Sigmoid colon (tissue), 7 donors: ENCODE measurements around the gene IGFBPL1. TPM values are rescaled to one million over a fixed set of nuclear protein-coding genes. Genes with fewer than 3 reads are reported as not detected.

Source experiments
- DNase-seq: peaks from one replicate; pipeline ENCODE4 v3.0.0-alpha.2; 2019
- H3K27ac ChIP-seq, 4 donors: fragments of 200-600 bp; sonication (generic); one replicate each; pipeline ENCODE4 v1.5.1; 2016 to 2019; ENCODE audit warnings: mild to moderate bottlenecking in 1 of 4
- H3K27me3 ChIP-seq, 3 donors: fragments of 200-600 bp; sonication (generic); one replicate each; pipeline ENCODE4 v1.5.1; 2019; ENCODE audit warnings: mild to moderate bottlenecking in 1 of 3
- H3K36me3 ChIP-seq, 4 donors: fragments of 200-600 bp; sonication (generic); one replicate each; pipeline ENCODE4 v1.5.1; 2016 to 2019
- H3K4me1 ChIP-seq, 4 donors: fragments of 200-600 bp; sonication (generic); one replicate each; pipeline ENCODE4 v1.5.1; 2017 to 2019
- H3K4me3 ChIP-seq, 4 donors: fragments of 200-600 bp; sonication (generic); one replicate each; pipeline ENCODE4 v1.5.1; 2017 to 2019; ENCODE audit warnings: mild to moderate bottlenecking in 2 of 4, moderate library complexity in 1 of 4
- H3K9me3 ChIP-seq, 4 donors: fragments of 200-600 bp in 3 of 4; sonication (generic) in 3 of 4; one replicate each; pipeline versions ENCODE4 v1.5.1 to v1.6.1; 2013 to 2019
- CTCF ChIP-seq, 4 experiments: fragments of 450-650 bp in 3 of 4; fragments of 200-600 bp in 1 of 4; IDR thresholded peaks; one replicate each; pipeline ENCODE4 v1.5.1; 2016 to 2019; ENCODE audit warnings: antibody characterized with exemption in 4 of 4, mild to moderate bottlenecking in 3 of 4, moderate library complexity in 2 of 4
- EP300 ChIP-seq, 4 donors: sonication (generic); formaldehyde crosslinking; IDR thresholded peaks; one replicate each; pipeline ENCODE4 v1.6.1; 2017; ENCODE audit warnings: antibody characterized with exemption in 4 of 4
- POLR2A ChIP-seq, 2 donors: fragments of 450-650 bp; IDR thresholded peaks; one replicate each; pipeline ENCODE4 v1.6.1; 2016; ENCODE audit warnings: antibody characterized with exemption in 2 of 2, mild to moderate bottlenecking in 2 of 2, moderate library complexity in 2 of 2
- POLR2AphosphoS5 ChIP-seq, 4 donors: sonication (generic); formaldehyde crosslinking; IDR thresholded peaks; one replicate each; pipeline ENCODE4 v1.6.1; 2017; ENCODE audit warnings: antibody characterized with exemption in 4 of 4
- WGBS, 2 donors: extraction: QIAGEN DNeasy Blood & Tissue Kit; methylation state at CpG; one replicate each; pipeline ENCODE4 v1.1.7; 2013; 5-methylcytosine and 5-hydroxymethylcytosine counted together
- intact Hi-C: fragments of 100-400 bp; cut with DNase I; formaldehyde crosslinking; loops from one replicate; pipeline ENCODE4 v1.15.1; 2023
- polyA plus RNA-seq, 3 donors: library from polyadenylated mRNA; stranded (reverse); fragments of 200-250 nt; gene quantifications; one replicate each; pipeline ENCODE4 v1.2.3, GENCODE V29; 2013
- total RNA-seq, 4 donors: library from RNA; depleted of rRNA; stranded (reverse); fragments of >200 nt; gene quantifications; one replicate each; pipeline ENCODE4 v1.1.0, GENCODE V29; 2016
- donor health status: healthy with polysubstance abuse.
- donor health status: Bipolar disorder and iron deficiency.
- donor health status: healthy.

IGFBPL1 gene
- total and polyA plus RNA-seq, 7 donors, result 0.23 to 2.2 (median 0.87) TPM; not detected in 3

- peaks cover 0 to 17% (median 9%) of the 10 kb centered on the region in 4 donors for H3K4me1 ChIP-seq
- DNase-seq, result no peak
- 79 to 84% methylated on average over 2 of the region's 2 CpGs for WGBS, 2 donors
- intact Hi-C loops, result loop anchor here (10.0 kb wide), 1 partner anchor 614 kb away; the partner anchor contains the start of gene TRMT10B
- TF ChIP-seq CTCF (IDR thresholded peaks at IDR 0.05) (no peak), EP300 (IDR thresholded peaks at IDR 0.05) (no peak), POLR2A (IDR thresholded peaks at IDR 0.05) (no peak), POLR2AphosphoS5 (IDR thresholded peaks at IDR 0.05) (no peak)
- no peaks in the 10 kb centered on the region for H3K9me3 ChIP-seq
- no peaks in the 10 kb centered on the region for H3K27me3 ChIP-seq
- no peaks in the 10 kb centered on the region for H3K36me3 ChIP-seq
- no peak overlapping the region for H3K4me3 ChIP-seq
- no peak overlapping the region for H3K27ac ChIP-seq
Observed at GRCh38 chr9:38368731-38369130, 55.5 kb downstream of the IGFBPL1 start.

- intact Hi-C loops, result loop anchor here (10.0 kb wide), 1 partner anchor 613 kb away; the partner anchor contains the start of gene TRMT10B
- Histone ChIP-seq H3K36me3 (no peaks in the 10 kb centered on the region), H3K27ac (no peak overlapping the region), H3K9me3 (no peaks in the 10 kb centered on the region), H3K4me3 (no peak overlapping the region), H3K27me3 (no peaks in the 10 kb centered on the region), H3K4me1 (peaks cover 0 to 15% (median 11%) of the 10 kb centered on the region in 4 donors)
- no peak for DNase-seq
- TF ChIP-seq CTCF (IDR thresholded peaks at IDR 0.05), result no peak
- TF ChIP-seq POLR2A (IDR thresholded peaks at IDR 0.05), result no peak
- TF ChIP-seq POLR2AphosphoS5 (IDR thresholded peaks at IDR 0.05), result no peak
- TF ChIP-seq EP300 (IDR thresholded peaks at IDR 0.05), result no peak
Observed at GRCh38 chr9:38367898-38368297, 56.4 kb downstream of the IGFBPL1 start.

- WGBS, 2 donors, result 61 to 85% methylated on average over 5 of the region's 5 CpGs
- no peaks in the 10 kb centered on the region for H3K9me3 ChIP-seq
- peak overlapping the region in 1 of 4 donors; percentile 21 for H3K4me3 ChIP-seq
- DNase-seq, result no peak
- intact Hi-C loops, result loop anchor here (1.0 to 10.0 kb wide), 5 partner anchors 201 to 609 kb away; partner anchors contain the start of genes SLC25A51 and TRMT10B
- TF ChIP-seq POLR2A (IDR thresholded peaks at IDR 0.05) (no peak), EP300 (IDR thresholded peaks at IDR 0.05) (no peak), CTCF (IDR thresholded peaks at IDR 0.05) (no peak), POLR2AphosphoS5 (IDR thresholded peaks at IDR 0.05) (no peak)
- H3K27ac ChIP-seq, result peak overlapping the region in 1 of 4 donors; percentile 57
- H3K27me3 ChIP-seq, result no peaks in the 10 kb centered on the region
- no peaks in the 10 kb centered on the region for H3K36me3 ChIP-seq
- peaks cover 0 to 13% (median 8%) of the 10 kb centered on the region in 4 donors for H3K4me1 ChIP-seq
Observed at GRCh38 chr9:38363589-38363925, 60.7 kb downstream of the IGFBPL1 start.

- H3K27ac ChIP-seq, result peak overlapping the region in 1 of 4 donors; percentile 57
- peaks cover 0 to 13% (median 8%) of the 10 kb centered on the region in 4 donors for H3K4me1 ChIP-seq
- no peaks in the 10 kb centered on the region for H3K36me3 ChIP-seq
- 34 to 37% methylated on average over 21 of the region's 21 CpGs for WGBS, 2 donors
- peak overlapping the region in 1 of 4 donors; percentile 21 for H3K4me3 ChIP-seq
- no peaks in the 10 kb centered on the region for H3K27me3 ChIP-seq
- TF ChIP-seq CTCF (IDR thresholded peaks at IDR 0.05) (peak; percentile 15 to 52 (median 39)), POLR2A (IDR thresholded peaks at IDR 0.05) (no peak), POLR2AphosphoS5 (IDR thresholded peaks at IDR 0.05) (peak in 2 of 4 donors; percentile 21 to 32)
- intact Hi-C loops, result loop anchor here (1.0 to 10.0 kb wide), 5 partner anchors 201 to 608 kb away; partner anchors contain the start of genes SLC25A51 and TRMT10B
- H3K9me3 ChIP-seq, result no peaks in the 10 kb centered on the region
- no peak for DNase-seq
Observed at GRCh38 chr9:38362852-38363588, 61.2 kb downstream of the IGFBPL1 start.
